ENCODE results near the gene NRP1. TPM values are rescaled to one million over a fixed set of nuclear protein-coding genes. Genes with fewer than 3 reads are reported as not detected.

The NRP1 gene
- total RNA-seq, 1 donor, result 197 TPM

- no peak for TF ChIP-seq CTCF (IDR thresholded peaks at IDR 0.05; ENCODE audit: insufficient read depth, low read depth, low read length)
- DNase-seq (ENCODE audit: low read depth), result no peak
- no peak overlapping the region for H3K4me3 ChIP-seq (ENCODE audit: low read depth, low read length)
These were observed 89.1 kb downstream of the NRP1 start for GRCh38 chr10:33245343-33245742.

GRCh38 chr10:33244354-33244967 lies 90.0 kb downstream of the NRP1 start:
- H3K4me3 ChIP-seq (ENCODE audit: low read depth, low read length), result no peak overlapping the region
- DNase-seq (ENCODE audit: low read depth), result no peak
- TF ChIP-seq CTCF (IDR thresholded peaks at IDR 0.05; ENCODE audit: insufficient read depth, low read depth, low read length), result no peak

- no peak overlapping the region for H3K4me3 ChIP-seq (ENCODE audit: low read depth, low read length)
- TF ChIP-seq CTCF (IDR thresholded peaks at IDR 0.05; ENCODE audit: insufficient read depth, low read depth, low read length), result no peak
- no peak for DNase-seq (ENCODE audit: low read depth)
These were observed 90.8 kb downstream of the NRP1 start for GRCh38 chr10:33243703-33244102.

GRCh38 chr10:33242931-33243330 lies 91.5 kb downstream of the NRP1 start:
- TF ChIP-seq CTCF (IDR thresholded peaks at IDR 0.05; ENCODE audit: insufficient read depth, low read depth, low read length), result no peak
- no peak overlapping the region for H3K4me3 ChIP-seq (ENCODE audit: low read depth, low read length)
- DNase-seq (ENCODE audit: low read depth), result no peak

- TF ChIP-seq CTCF (IDR thresholded peaks at IDR 0.05; ENCODE audit: insufficient read depth, low read depth, low read length), result no peak
- H3K4me3 ChIP-seq (ENCODE audit: low read depth, low read length), result no peak overlapping the region
- DNase-seq (ENCODE audit: low read depth), result no peak
These were observed 93.1 kb downstream of the NRP1 start for GRCh38 chr10:33241351-33241750.

- DNase-seq (ENCODE audit: low read depth), result peak; percentile 67
- no peak for TF ChIP-seq CTCF (IDR thresholded peaks at IDR 0.05; ENCODE audit: insufficient read depth, low read depth, low read length)
- H3K4me3 ChIP-seq (ENCODE audit: low read depth, low read length), result no peak overlapping the region
These were observed 93.5 kb downstream of the NRP1 start for GRCh38 chr10:33240931-33241330.

- no peak for DNase-seq (ENCODE audit: low read depth)
- no peak for TF ChIP-seq CTCF (IDR thresholded peaks at IDR 0.05; ENCODE audit: insufficient read depth, low read depth, low read length)
- H3K4me3 ChIP-seq (ENCODE audit: low read depth, low read length), result no peak overlapping the region
These were observed 94.2 kb downstream of the NRP1 start for GRCh38 chr10:33240258-33240657.
